ENCODE measurements around the gene ZFP36L1. TPM values are rescaled to one million over a fixed set of nuclear protein-coding genes. Genes with fewer than 3 reads are reported as not detected.

The ZFP36L1 gene
- total and polyA plus RNA-seq, 2 donors (not counting 3 experiments of a cell fraction or from before 2014, with no cell fraction given): 46.0 to 89.6 TPM

GRCh38 chr14:68800953-68801352 lies 8.1 kb upstream of the ZFP36L1 start:
- H2AFZ ChIP-seq (ENCODE audit: low read depth, low read length): no peak overlapping the region
- no peaks in the 10 kb centered on the region for H3K36me3 ChIP-seq (ENCODE audit: control insufficient read depth in 2 of 2, extremely low read depth in 1 of 2, insufficient read depth in 2 of 2, low read length in 2 of 2)
- no peak overlapping the region for H3K9ac ChIP-seq (replicated peaks; ENCODE audit: extremely low read depth, insufficient read depth, low read length)
- intact Hi-C loops (cut with micrococcal nuclease): no loop called here
- H3K27ac ChIP-seq (ENCODE audit: insufficient read depth, low read depth, low read length): no peak overlapping the region
- H3K9me1 ChIP-seq (replicated peaks; ENCODE audit: control insufficient read depth, extremely low read depth, insufficient read depth, low read length): no peaks in the 10 kb centered on the region
- DNase-seq (ENCODE audit: low read depth, low spot score) (no peak), FAIRE-seq (no peak)
- no TSS peak for BruUV-seq (replicated peaks)
- H3K4me3 ChIP-seq (replicated peaks in 1 of 3; ENCODE audit: insufficient read depth in 1 of 3, low read depth in 1 of 3, low read length in 3 of 3): no peak overlapping the region
- TF ChIP-seq MYC (IDR thresholded peaks at IDR 0.05; ENCODE audit: low read depth, low read length) (no peak), POLR2A (IDR thresholded peaks at IDR 0.05; ENCODE audit: low read depth, low read length) (no peak), GATA2 (IDR thresholded peaks at IDR 0.05; ENCODE audit: insufficient read depth, insufficient read length, low read depth, low read length) (no peak)
- H4K20me1 ChIP-seq (replicated peaks; ENCODE audit: control insufficient read depth, extremely low read depth, insufficient read depth, low read length): no peaks in the 10 kb centered on the region
- dilution Hi-C loops (cut with MboI; ENCODE audit: extremely low pct_ligation_motif_present, low sequenced_read_pairs): loop anchor here (25.0 kb wide), 1 partner anchor 864 kb away; no protein-coding TSS in a partner anchor
- H3K4me1 ChIP-seq (ENCODE audit: control insufficient read depth, extremely low read depth, insufficient read depth, low read length): no peaks in the 10 kb centered on the region
- CTCF ChIA-PET: interaction anchor here (2.1 kb wide), 1 partner anchor 16 kb away, joined by 7 read pairs; no protein-coding TSS in a partner anchor
- no peaks in the 10 kb centered on the region for H3K9me3 ChIP-seq (replicated peaks; ENCODE audit: control insufficient read depth, insufficient read depth, low read length)
- no peak overlapping the region for H3K4me2 ChIP-seq (ENCODE audit: insufficient read depth, low read length)
- POLR2A ChIA-PET: interaction anchor here (0.7 kb wide), 1 partner anchor 229 kb away, joined by 3 read pairs; no protein-coding TSS in a partner anchor
- no peaks in the 10 kb centered on the region for H3K79me2 ChIP-seq (ENCODE audit: control insufficient read depth, insufficient read depth, low read length)
- no peaks in the 10 kb centered on the region for H3K27me3 ChIP-seq (ENCODE audit: control insufficient read depth in 2 of 2, insufficient read depth in 2 of 2, low read length in 2 of 2)

GRCh38 chr14:68800390-68800789 lies 7.5 kb upstream of the ZFP36L1 start:
- no peak for FAIRE-seq
- BruUV-seq (replicated peaks): no TSS peak
- TF ChIP-seq GATA2 (IDR thresholded peaks at IDR 0.05; ENCODE audit: insufficient read depth, insufficient read length, low read depth, low read length) (no peak), EZH2 (IDR thresholded peaks at IDR 0.05; ENCODE audit: borderline replicate concordance, low read depth, low read length, severe bottlenecking) (no peak), FOS (IDR thresholded peaks at IDR 0.05; ENCODE audit: borderline replicate concordance, insufficient read depth, low read length) (no peak), POLR2AphosphoS5 (IDR thresholded peaks at IDR 0.05; ENCODE audit: insufficient read depth, low read depth, low read length) (no peak), JUN (IDR thresholded peaks at IDR 0.05; ENCODE audit: borderline replicate concordance, insufficient read depth, insufficient read length, low read depth) (no peak), POLR2A (IDR thresholded peaks at IDR 0.05; ENCODE audit: low read depth, low read length) (no peak), MYC (IDR thresholded peaks at IDR 0.05; ENCODE audit: low read depth, low read length) (no peak)
- TF ChIP-seq, protein P1, sequence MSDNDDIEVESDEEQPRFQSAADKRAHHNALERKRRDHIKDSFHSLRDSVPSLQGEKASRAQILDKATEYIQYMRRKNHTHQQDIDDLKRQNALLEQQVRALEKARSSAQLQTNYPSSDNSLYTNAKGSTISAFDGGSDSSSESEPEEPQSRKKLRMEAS (IDR thresholded peaks at IDR 0.05; ENCODE audit: insufficient read depth, insufficient read length): no peak
- TF ChIP-seq, protein P2, sequence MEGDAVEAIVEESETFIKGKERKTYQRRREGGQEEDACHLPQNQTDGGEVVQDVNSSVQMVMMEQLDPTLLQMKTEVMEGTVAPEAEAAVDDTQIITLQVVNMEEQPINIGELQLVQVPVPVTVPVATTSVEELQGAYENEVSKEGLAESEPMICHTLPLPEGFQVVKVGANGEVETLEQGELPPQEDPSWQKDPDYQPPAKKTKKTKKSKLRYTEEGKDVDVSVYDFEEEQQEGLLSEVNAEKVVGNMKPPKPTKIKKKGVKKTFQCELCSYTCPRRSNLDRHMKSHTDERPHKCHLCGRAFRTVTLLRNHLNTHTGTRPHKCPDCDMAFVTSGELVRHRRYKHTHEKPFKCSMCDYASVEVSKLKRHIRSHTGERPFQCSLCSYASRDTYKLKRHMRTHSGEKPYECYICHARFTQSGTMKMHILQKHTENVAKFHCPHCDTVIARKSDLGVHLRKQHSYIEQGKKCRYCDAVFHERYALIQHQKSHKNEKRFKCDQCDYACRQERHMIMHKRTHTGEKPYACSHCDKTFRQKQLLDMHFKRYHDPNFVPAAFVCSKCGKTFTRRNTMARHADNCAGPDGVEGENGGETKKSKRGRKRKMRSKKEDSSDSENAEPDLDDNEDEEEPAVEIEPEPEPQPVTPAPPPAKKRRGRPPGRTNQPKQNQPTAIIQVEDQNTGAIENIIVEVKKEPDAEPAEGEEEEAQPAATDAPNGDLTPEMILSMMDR (IDR thresholded peaks at IDR 0.05; ENCODE audit: extremely low read depth in 1 of 2, insufficient read depth in 1 of 2, low read depth in 1 of 2, low read length in 2 of 2): no peak
- Histone ChIP-seq H2AFZ (ENCODE audit: low read depth, low read length) (no peak overlapping the region), H3K9me3 (replicated peaks; ENCODE audit: control insufficient read depth, insufficient read depth, low read length) (no peaks in the 10 kb centered on the region), H3K27me3 (ENCODE audit: control insufficient read depth in 2 of 2, insufficient read depth in 2 of 2, low read length in 2 of 2) (no peaks in the 10 kb centered on the region), H3K4me2 (ENCODE audit: insufficient read depth, low read length) (no peak overlapping the region), H3K36me3 (ENCODE audit: control insufficient read depth in 2 of 2, extremely low read depth in 1 of 2, insufficient read depth in 2 of 2, low read length in 2 of 2) (no peaks in the 10 kb centered on the region), H3K27ac (ENCODE audit: insufficient read depth, low read depth, low read length) (no peak overlapping the region), H3K9ac (replicated peaks; ENCODE audit: extremely low read depth, insufficient read depth, low read length) (no peak overlapping the region), H3K9me1 (replicated peaks; ENCODE audit: control insufficient read depth, extremely low read depth, insufficient read depth, low read length) (no peaks in the 10 kb centered on the region), H3K79me2 (ENCODE audit: control insufficient read depth, insufficient read depth, low read length) (peaks cover under 1% of the 10 kb centered on the region), H4K20me1 (replicated peaks; ENCODE audit: control insufficient read depth, extremely low read depth, insufficient read depth, low read length) (no peaks in the 10 kb centered on the region), H3K4me1 (ENCODE audit: control insufficient read depth, extremely low read depth, insufficient read depth, low read length) (peaks cover 1% of the 10 kb centered on the region), H3K4me3 (replicated peaks in 1 of 3; ENCODE audit: insufficient read depth in 1 of 3, low read depth in 1 of 3, low read length in 3 of 3) (no peak overlapping the region)
- no peak for DNase-seq (ENCODE audit: low read depth, low spot score)
- CTCF ChIA-PET: interaction anchor here (2.1 kb wide), 1 partner anchor 16 kb away, joined by 7 read pairs; no protein-coding TSS in a partner anchor
- intact Hi-C loops (cut with micrococcal nuclease) (no loop called here), dilution Hi-C loops (cut with MboI; ENCODE audit: extremely low pct_ligation_motif_present, low sequenced_read_pairs) (loop anchor here (25.0 kb wide), 1 partner anchor 863 kb away; no protein-coding TSS in a partner anchor)
- POLR2A ChIA-PET: no interaction called here

Data from endothelial cell of umbilical vein (primary cell).